Right cardiac atrium (tissue), 5 donors: ENCODE results near the gene RTF1. TPM values are rescaled to one million over a fixed set of nuclear protein-coding genes. Genes with fewer than 3 reads are reported as not detected.

Experiments used
- ATAC-seq, 2 donors: fragments of 200-7000 bp; cut with Tn5 transposase; one replicate each; pipeline versions ENCODE4 v1.8.0 to v1.9.1; 2020; ENCODE audit warnings: moderate library complexity in 2 of 2, mild to moderate bottlenecking in 1 of 2
- DNase-seq, 3 donors: peaks; one replicate each; pipeline ENCODE4 v3.0.0-alpha.2; 2020
- H3K27ac ChIP-seq: one replicate; pipeline ENCODE4 v1.5.1; 2013; ENCODE audit warnings: mild to moderate bottlenecking, low read length, control low read depth, moderate library complexity
- H3K27me3 ChIP-seq: one replicate; pipeline ENCODE4 v1.6.1; 2013; ENCODE audit not compliant: control insufficient read depth, insufficient read depth
- H3K4me1 ChIP-seq: one replicate; pipeline ENCODE4 v1.6.1; 2013; ENCODE audit warnings: low read length; ENCODE audit not compliant: control insufficient read depth, insufficient read depth
- H3K4me3 ChIP-seq: one replicate; pipeline ENCODE4 v1.5.1; 2013; ENCODE audit warnings: low read length, control low read depth
- H3K9me3 ChIP-seq: one replicate; pipeline ENCODE4 v1.6.1; 2013; ENCODE audit warnings: low read length; ENCODE audit not compliant: control insufficient read depth
- WGBS: extraction: QIAGEN DNeasy Blood & Tissue Kit; methylation state at CpG from one replicate; pipeline ENCODE4 v1.1.7; 2013; 5-methylcytosine and 5-hydroxymethylcytosine counted together
- intact Hi-C, 4 donors: fragments of 100-400 bp; cut with DNase I; formaldehyde crosslinking; loops; one replicate each; pipeline versions ENCODE4 v1.11.0 to v1.14.0; 2022 to 2023
- polyA plus RNA-seq: library from polyadenylated mRNA; stranded (reverse); fragments of 200-250 nt; gene quantifications from one replicate; pipeline ENCODE4 v1.2.3, GENCODE V29; 2013
- total RNA-seq, 4 donors: library from RNA; stranded (reverse); fragmentation: NEBNext Ultra II Directional; extraction: Animal tissue kit (Norgen Biotek cat#: 25700); gene quantifications; one replicate each; pipeline ENCODE4 v1.2.1, GENCODE V29; 2021
- donor health status: healthy with polysubstance abuse.
- donor health status: DM: no; HTN: yes; CAD: no.
- donor health status: DM: no; HTN: no; CAD: no.
- donor health status: DM: no; HTN: yes; CAD: no; lungs with severe emphysema.
- donor health status: DM: yes; HTN: yes; CAD: no.

The RTF1 gene
- total and polyA plus RNA-seq, 5 donors, result 14.1 to 25.0 (median 22.6) TPM

DNA sequence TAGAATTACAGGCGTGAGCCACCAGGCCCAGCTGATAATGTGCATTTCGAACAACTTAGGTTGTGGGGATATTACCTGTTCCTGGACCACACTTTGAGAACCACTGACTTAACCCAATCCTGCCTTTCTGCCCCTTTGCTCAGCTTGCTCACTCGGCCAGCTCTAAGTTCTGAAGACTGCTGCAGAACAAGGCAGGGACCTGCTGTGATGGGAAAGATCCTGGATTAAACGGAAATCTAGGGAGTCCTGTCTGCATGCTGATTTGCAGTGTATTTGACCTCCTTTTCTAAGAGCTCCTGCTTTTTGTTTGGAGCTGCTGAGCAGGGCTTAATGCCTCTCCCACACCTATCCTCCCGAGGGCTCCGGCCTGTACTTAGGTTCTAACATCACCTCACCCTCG lies 93.8 kb downstream of the RTF1 start:
- intact Hi-C loops, result no loop called here
- 90% methylated on average over 7 of the region's 7 CpGs for WGBS
- H3K27me3 ChIP-seq, result no peaks in the 10 kb centered on the region
- no peak overlapping the region for H3K27ac ChIP-seq
- no peak for ATAC-seq
- no peak overlapping the region for H3K4me3 ChIP-seq
- no peaks in the 10 kb centered on the region for H3K9me3 ChIP-seq
- peaks cover 7% of the 10 kb centered on the region for H3K4me1 ChIP-seq
- DNase-seq, result no peak

DNA sequence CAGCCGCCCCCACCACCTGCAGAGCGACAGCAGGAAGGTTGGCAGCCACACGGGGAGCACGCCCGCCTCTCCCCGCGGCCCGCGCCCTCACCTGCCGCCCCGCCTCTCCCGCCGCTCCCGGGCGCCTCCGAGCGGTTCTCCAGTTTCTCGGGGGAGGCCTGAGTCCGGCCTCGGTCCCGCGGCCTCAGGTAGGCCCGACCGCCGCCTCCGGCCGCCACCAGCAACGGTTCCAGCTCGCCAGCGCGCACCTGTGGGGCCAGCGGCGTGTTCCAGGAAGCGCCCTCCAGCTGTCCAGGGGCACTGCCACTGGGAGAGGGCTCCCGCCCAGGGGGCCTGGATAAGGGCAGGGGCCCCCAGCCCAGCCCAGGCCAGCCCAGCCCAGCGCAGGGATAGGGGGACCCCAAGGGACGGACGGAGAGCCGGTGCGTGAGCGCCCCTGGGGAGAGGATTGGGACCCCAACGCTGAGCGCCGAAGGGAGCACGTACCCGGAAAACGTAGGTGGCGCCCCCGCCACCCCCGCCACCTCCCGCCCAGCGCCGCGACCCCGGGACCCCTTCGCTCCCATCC lies 94.5 kb downstream of the RTF1 start:
- no peak overlapping the region for H3K27ac ChIP-seq
- intact Hi-C loops, result no loop called here
- WGBS, result 21% methylated on average over 56 of the region's 56 CpGs
- H3K4me3 ChIP-seq, result peak overlapping the region; percentile 4
- H3K27me3 ChIP-seq, result no peaks in the 10 kb centered on the region
- H3K9me3 ChIP-seq, result no peaks in the 10 kb centered on the region
- ATAC-seq (peak in 1 of 2 donors; percentile 6), DNase-seq (no peak)
- H3K4me1 ChIP-seq, result peaks cover 7% of the 10 kb centered on the region

DNA sequence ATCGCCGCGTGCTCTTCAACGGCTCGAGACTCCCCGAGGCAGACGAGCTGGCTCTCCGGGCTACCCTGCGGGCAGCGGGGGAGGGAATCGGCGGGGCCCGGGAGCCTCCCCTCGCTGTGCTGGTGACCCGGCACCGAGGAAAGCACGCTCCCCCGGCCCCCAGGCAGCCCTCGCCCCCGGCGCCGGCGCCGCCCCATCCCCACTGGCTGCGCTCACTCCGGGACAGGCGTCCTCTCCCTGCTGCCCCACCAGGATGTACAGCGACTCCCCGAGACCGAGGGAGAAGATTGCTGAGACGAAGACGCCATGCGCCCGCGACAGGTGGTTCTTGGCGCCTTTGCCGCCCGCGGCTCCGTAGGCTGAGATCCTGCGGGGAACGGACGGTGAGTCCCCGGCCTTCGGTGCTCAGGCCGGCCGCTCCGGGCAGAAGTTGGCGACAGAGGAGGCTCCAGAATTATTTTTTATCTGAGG lies 95.0 kb downstream of the RTF1 start:
- intact Hi-C loops, result no loop called here
- ATAC-seq, result no peak
- no peaks in the 10 kb centered on the region for H3K9me3 ChIP-seq
- no peak for DNase-seq
- H3K27ac ChIP-seq, result no peak overlapping the region
- H3K4me1 ChIP-seq, result peaks cover 7% of the 10 kb centered on the region
- 4% methylated on average over 49 of the region's 49 CpGs for WGBS
- peak overlapping the region; percentile 4 for H3K4me3 ChIP-seq
- no peaks in the 10 kb centered on the region for H3K27me3 ChIP-seq

DNA sequence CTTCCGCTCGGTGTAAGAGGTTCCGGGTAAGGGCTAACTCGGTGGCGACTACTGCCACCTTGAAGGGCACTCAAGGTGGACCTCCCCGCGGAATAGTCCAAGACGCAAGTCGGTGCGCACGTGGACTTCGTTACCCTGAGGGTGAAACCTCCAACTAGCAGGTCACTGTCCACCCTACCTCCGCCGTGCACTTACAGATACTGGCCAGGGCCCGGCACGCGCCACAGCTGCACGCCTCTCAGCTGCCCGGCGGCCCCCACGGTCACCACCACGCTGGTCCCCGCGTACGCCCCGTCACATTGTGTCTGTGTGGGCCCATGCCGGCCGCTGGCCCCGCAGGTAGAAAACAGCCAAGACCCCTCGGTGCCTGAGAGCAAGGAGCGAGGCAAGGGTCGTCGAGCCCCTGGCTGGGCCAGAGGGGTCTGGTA lies 95.6 kb downstream of the RTF1 start:
- Histone ChIP-seq H3K4me3 (peak overlapping the region; percentile 55), H3K4me1 (peaks cover 7% of the 10 kb centered on the region), H3K9me3 (no peaks in the 10 kb centered on the region), H3K27ac (no peak overlapping the region), H3K27me3 (no peaks in the 10 kb centered on the region)
- WGBS, result 6% methylated on average over 33 of the region's 33 CpGs
- DNase-seq (no peak), ATAC-seq (peak; percentile 29 to 46)
- intact Hi-C loops, result no loop called here

DNA sequence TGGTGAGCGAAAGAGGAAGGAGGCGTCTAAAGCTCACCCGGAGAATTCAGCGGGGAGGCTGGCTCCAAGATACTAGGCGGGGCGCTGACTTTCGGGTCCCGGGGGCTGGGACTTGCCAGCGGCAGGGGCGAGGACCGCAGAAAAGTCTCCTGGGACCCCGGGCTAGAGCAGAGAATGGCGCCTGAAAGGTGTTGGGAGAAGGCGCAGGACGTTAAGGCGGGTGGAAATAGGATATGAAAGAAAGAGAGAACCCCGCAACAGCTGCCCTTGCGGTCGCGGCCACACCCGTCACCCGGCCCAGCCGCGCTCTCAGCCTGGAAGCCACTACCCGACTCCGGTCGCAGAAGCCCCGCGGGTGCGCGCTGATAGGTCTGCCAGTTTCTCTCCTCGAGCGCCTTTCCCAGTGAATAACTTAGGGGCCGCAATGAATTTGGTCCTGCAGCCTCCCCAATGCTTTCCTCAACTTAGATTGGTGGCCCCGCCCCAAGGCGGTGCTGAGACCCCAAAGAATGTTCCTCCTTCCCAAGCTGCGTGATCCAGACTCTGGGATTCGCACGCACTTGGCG lies 96.1 kb downstream of the RTF1 start:
- H3K4me3 ChIP-seq, result peak overlapping the region; percentile 55
- intact Hi-C loops, result no loop called here
- DNase-seq (peak in 2 of 3 donors; percentile 34 to 68), ATAC-seq (peak in 1 of 2 donors; percentile 56)
- under 1% methylated on average over 40 of the region's 40 CpGs for WGBS
- no peak overlapping the region for H3K27ac ChIP-seq
- H3K4me1 ChIP-seq, result peaks cover 7% of the 10 kb centered on the region
- H3K9me3 ChIP-seq, result no peaks in the 10 kb centered on the region
- H3K27me3 ChIP-seq, result no peaks in the 10 kb centered on the region

DNA sequence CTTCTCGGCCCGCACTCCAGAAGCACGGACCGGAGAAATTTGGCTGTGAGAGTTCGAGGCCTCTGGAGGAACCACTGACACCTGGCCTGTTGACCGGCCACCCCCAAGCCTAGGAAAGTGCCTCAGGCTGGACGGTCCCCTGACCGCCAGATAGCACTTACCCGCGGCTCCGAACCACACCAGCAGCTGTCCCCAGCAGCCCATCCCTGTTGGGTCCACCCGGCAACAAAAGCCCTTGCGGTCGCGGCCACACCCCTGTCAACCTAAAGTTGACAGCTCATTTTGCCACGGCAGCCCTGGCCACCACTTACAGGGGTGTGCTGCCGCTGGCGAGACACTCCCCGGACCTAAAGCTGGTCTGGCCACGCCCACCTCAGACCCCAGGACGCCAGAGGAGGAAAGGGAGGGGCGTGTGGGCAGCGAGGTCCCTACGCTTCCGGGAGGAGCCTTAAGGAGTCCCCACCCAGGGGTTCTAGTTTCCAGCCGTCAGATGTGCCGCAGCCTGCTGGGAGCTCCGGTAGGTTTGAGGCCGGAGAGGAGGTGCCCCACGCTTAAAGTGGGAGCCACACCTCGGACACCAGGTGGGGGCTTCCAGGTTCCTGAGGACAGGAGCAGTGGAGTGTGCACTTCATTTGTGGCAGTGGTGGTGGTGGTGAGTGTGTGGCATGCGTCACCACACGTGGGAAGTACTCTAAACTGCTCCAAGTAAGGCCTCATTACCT lies 96.8 kb downstream of the RTF1 start, which contains the start of gene LTK:
TSS of gene LTK (minus strand) at position 322 of the 722 bp plus-strand sequence. CDS start at position 204, 118 bp downstream.
- peaks cover 7% of the 10 kb centered on the region for H3K4me1 ChIP-seq
- no peaks in the 10 kb centered on the region for H3K9me3 ChIP-seq
- ATAC-seq (peak; percentile 51 to 70), DNase-seq (peak; percentile 55 to 77 (median 75))
- 6% methylated on average over 33 of the region's 33 CpGs for WGBS
- no peak within 1 kb of the TSS for H3K27ac ChIP-seq
- H3K4me3 ChIP-seq, result peak within 1 kb of the TSS; percentile 55
- no peaks in the 10 kb centered on the region for H3K27me3 ChIP-seq
- intact Hi-C loops, result no loop called here

DNA sequence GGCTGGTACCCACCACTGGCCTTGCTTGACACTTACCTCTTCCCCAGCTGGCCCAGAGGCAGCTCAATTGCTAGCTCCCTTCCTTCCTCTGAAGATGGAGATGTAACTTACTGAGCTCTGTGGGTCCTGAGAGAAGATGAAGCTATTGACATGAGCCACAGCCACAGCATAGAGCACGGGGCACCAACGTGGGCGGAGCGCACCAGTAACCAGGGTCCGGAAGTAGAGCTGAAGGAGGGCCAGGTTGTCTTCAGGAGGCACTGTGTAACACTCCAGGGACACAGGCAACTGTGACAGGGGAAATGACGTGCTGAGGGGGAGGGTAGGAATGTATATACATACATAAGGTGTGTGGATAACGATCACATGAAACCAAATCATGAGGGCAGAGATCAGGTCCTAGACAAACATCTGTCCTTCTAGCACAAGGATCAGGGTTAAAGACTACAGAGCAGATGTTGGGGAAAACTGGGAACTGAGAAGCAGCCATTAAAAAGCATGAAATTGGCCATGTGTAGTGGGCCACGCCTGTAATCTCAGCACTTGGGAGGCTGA lies 101.1 kb downstream of the RTF1 start:
- H3K27ac ChIP-seq, result no peak overlapping the region
- no peaks in the 10 kb centered on the region for H3K9me3 ChIP-seq
- 91% methylated on average over 8 of the region's 8 CpGs for WGBS
- H3K4me3 ChIP-seq, result no peak overlapping the region
- DNase-seq (peak in 1 of 3 donors; percentile 29), ATAC-seq (no peak)
- peaks cover 2% of the 10 kb centered on the region for H3K4me1 ChIP-seq
- no peaks in the 10 kb centered on the region for H3K27me3 ChIP-seq
- intact Hi-C loops, result no loop called here

DNA sequence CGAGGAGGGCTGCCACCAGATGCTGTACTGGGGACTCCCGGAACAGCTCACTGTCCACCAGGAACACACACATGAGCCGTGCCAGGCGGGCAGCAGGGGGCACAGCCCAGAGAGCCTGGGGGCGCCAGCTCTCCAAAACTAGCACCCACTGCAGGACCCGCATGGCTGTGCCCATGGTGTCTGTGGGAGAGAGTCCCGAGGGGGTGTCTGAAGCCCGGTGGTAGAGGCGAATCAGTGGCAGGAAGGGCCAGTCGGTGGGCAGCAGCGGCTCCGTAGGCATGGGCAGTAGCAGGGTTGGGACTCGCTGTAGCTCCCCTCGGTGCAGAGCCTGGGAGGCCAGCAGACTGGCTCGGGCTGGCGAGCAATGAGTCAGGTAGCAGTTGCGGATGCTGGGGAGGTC lies 103.7 kb downstream of the RTF1 start:
- no peaks in the 10 kb centered on the region for H3K9me3 ChIP-seq
- DNase-seq, result peak in 1 of 3 donors; percentile 42
- H3K27ac ChIP-seq, result no peak overlapping the region
- H3K4me1 ChIP-seq, result no peaks in the 10 kb centered on the region
- intact Hi-C loops, result no loop called here
- H3K4me3 ChIP-seq, result no peak overlapping the region
- peak in 1 of 2 donors; percentile 18 for ATAC-seq
- 96% methylated on average over 17 of the region's 17 CpGs for WGBS
- no peaks in the 10 kb centered on the region for H3K27me3 ChIP-seq

DNA sequence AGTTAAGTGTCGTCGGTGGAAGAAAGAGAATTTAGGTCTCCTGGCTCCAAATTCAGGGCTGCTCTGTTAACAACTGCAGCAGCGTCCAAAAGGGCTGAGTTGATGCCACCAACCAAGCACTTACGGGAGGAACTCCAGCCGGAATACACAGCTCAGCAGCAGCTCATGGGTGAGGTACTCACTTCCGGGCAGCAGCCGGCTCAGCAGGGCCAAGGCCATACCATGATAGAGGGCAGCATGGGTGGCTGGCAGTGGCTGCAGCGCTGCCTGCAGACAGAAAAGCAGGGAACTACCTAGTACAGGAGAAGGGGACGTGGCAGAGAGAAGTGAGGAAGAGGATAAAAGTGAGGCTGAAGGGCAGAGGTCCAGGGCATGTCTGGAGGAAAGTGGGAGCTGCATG lies 104.7 kb downstream of the RTF1 start:
- no peaks in the 10 kb centered on the region for H3K4me1 ChIP-seq
- ATAC-seq (no peak), DNase-seq (no peak)
- no peak overlapping the region for H3K4me3 ChIP-seq
- no peak overlapping the region for H3K27ac ChIP-seq
- intact Hi-C loops, result no loop called here
- WGBS, result 81% methylated on average over 9 of the region's 9 CpGs
- no peaks in the 10 kb centered on the region for H3K27me3 ChIP-seq
- no peaks in the 10 kb centered on the region for H3K9me3 ChIP-seq

DNA sequence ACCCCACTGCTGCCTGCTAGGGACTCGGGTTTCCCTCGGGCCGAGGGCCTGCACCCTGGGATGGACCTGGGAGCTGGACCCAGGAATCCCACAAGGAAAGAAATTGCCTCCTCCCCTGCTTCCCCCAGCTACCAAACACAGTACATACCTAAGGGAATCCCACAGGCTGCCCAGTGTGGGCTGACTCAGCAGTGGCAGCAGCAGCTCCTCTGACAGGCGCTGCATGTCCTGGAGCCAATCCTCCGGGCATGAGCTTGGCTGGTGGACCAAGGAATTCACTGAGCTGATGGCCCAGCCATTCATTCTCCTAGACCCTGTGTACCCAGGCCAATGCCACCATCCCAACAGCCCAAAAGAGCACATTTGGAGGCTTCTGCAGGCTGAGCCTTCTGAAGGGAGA lies 106.2 kb downstream of the RTF1 start:
- no peaks in the 10 kb centered on the region for H3K27me3 ChIP-seq
- ATAC-seq, result peak in 1 of 2 donors; percentile 10
- no peak for DNase-seq
- intact Hi-C loops, result no loop called here
- no peaks in the 10 kb centered on the region for H3K9me3 ChIP-seq
- H3K4me1 ChIP-seq, result no peaks in the 10 kb centered on the region
- H3K4me3 ChIP-seq, result no peak overlapping the region
- H3K27ac ChIP-seq, result no peak overlapping the region
- 91% methylated on average over 5 of the region's 5 CpGs for WGBS

DNA sequence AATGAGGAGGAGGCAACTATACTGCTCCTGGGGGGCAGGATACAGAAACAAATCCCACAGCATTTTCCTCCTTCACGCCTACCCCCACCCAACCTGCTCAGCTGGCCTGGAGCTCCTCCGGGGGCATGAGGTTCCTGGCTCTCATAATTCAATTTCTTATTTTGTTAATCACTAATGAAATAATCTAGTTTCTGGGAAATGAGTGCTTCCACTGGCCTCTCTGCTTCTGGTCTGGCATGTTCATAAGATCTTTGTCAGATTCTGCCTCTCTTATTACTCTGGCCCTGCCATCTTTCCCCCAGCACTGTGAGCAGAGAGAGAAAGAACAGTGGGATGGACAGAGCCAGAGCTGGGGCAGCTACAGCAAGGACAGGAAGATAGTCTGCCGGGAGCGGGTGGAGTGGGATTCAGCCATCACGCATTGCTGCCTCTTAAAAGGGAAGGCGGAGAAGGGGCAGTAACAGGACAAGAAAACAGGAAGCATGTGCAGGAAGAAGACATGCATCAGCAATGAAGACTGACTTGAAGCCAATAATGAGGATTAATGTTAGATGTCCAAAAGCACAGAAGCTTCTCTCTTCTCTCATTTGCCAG lies 113.6 kb downstream of the RTF1 start:
- H3K27me3 ChIP-seq, result no peaks in the 10 kb centered on the region
- H3K4me3 ChIP-seq, result no peak overlapping the region
- WGBS, result 69% methylated on average over 6 of the region's 6 CpGs
- ATAC-seq, result no peak
- intact Hi-C loops, result no loop called here
- H3K4me1 ChIP-seq, result no peaks in the 10 kb centered on the region
- no peaks in the 10 kb centered on the region for H3K9me3 ChIP-seq
- no peak for DNase-seq
- H3K27ac ChIP-seq, result no peak overlapping the region
